Liver (tissue), 9 donors: Measurements from ENCODE around the gene VARS1. TPM values are rescaled to one million over a fixed set of nuclear protein-coding genes. Genes with fewer than 3 reads are reported as not detected.

ENCODE experiments used
- DNase-seq: peaks from one replicate; pipeline ENCODE4 v3.0.0-alpha.2; 2017; ENCODE audit warnings: low spot score
- H3K27ac ChIP-seq, 2 donors: one replicate each; pipeline ENCODE4 v1.7.0; 2013; ENCODE audit warnings: inconsistent platforms in 2 of 2, low read length in 2 of 2, control low read depth in 1 of 2, low read depth in 1 of 2, mild to moderate bottlenecking in 1 of 2
- H3K27me3 ChIP-seq, 4 donors: one replicate each; pipeline versions ENCODE4 v1.6.1 to v1.7.0; 2013; ENCODE audit warnings: low read length in 3 of 4, inconsistent platforms in 1 of 4, mild to moderate bottlenecking in 1 of 4, moderate library complexity in 1 of 4; ENCODE audit not compliant: control insufficient read depth in 4 of 4, insufficient read depth in 4 of 4
- H3K36me3 ChIP-seq, 4 donors: one replicate each; pipeline versions ENCODE4 v1.6.1 to v1.7.0; 2013; ENCODE audit warnings: low read length in 3 of 4, mild to moderate bottlenecking in 3 of 4, low read depth in 1 of 4, moderate library complexity in 1 of 4; ENCODE audit not compliant: control insufficient read depth in 4 of 4, insufficient read depth in 3 of 4
- H3K4me1 ChIP-seq, 4 donors: one replicate each; pipeline versions ENCODE4 v1.6.1 to v1.7.0; 2013; ENCODE audit warnings: low read length in 3 of 4, mild to moderate bottlenecking in 3 of 4, moderate library complexity in 1 of 4; ENCODE audit not compliant: control insufficient read depth in 4 of 4, insufficient read depth in 4 of 4
- H3K4me3 ChIP-seq, 3 donors: one replicate each; pipeline versions ENCODE4 v1.6.1 to v1.7.0; 2013; ENCODE audit warnings: low read length in 3 of 3, control low read depth in 1 of 3, low read depth in 1 of 3, mild to moderate bottlenecking in 1 of 3
- H3K9ac ChIP-seq, 2 donors: one replicate each; pipeline ENCODE4 v1.7.0; 2013; ENCODE audit warnings: low read length in 2 of 2, mild to moderate bottlenecking in 2 of 2, moderate library complexity in 2 of 2, control low read depth in 1 of 2, low read depth in 1 of 2
- H3K9me3 ChIP-seq, 4 donors: one replicate each; pipeline versions ENCODE4 v1.6.1 to v1.7.0; 2013; ENCODE audit warnings: low read length in 3 of 4; ENCODE audit not compliant: control insufficient read depth in 4 of 4
- ATF3 ChIP-seq: IDR thresholded peaks from 2 replicates; pipeline ENCODE4 v1.6.1; 2016; ENCODE audit warnings: antibody characterized with exemption
- EGR1 ChIP-seq, 2 donors: IDR thresholded peaks; 2 replicates each; pipeline ENCODE4 v1.6.1; 2016 to 2018; ENCODE audit warnings: antibody characterized with exemption in 2 of 2, low read depth in 2 of 2
- FOXA2 ChIP-seq: IDR thresholded peaks from 2 replicates; pipeline ENCODE4 v1.6.1; 2016; ENCODE audit warnings: antibody characterized with exemption
- GABPA ChIP-seq, 2 donors: IDR thresholded peaks in 1 of 2; conservative IDR thresholded peaks in 1 of 2; 2 replicates each; pipeline ENCODE4 v1.6.1; 2016; ENCODE audit warnings: antibody characterized with exemption in 2 of 2, mild to moderate bottlenecking in 1 of 2, moderate library complexity in 1 of 2
- HNF4A ChIP-seq, 2 donors: conservative IDR thresholded peaks; 2 replicates each; pipeline ENCODE4 v1.6.1; 2016; ENCODE audit warnings: antibody characterized with exemption in 2 of 2, mild to moderate bottlenecking in 2 of 2
- HNF4G ChIP-seq: IDR thresholded peaks from 2 replicates; pipeline ENCODE4 v1.6.1; 2016; ENCODE audit warnings: antibody characterized with exemption
- MAX ChIP-seq: IDR thresholded peaks from 2 replicates; pipeline ENCODE4 v1.6.1; 2016; ENCODE audit warnings: antibody characterized with exemption
- RAD21 ChIP-seq, 2 donors: IDR thresholded peaks; 2 replicates each; pipeline ENCODE4 v1.6.1; 2016; ENCODE audit warnings: antibody characterized with exemption in 2 of 2, mild to moderate bottlenecking in 2 of 2
- REST ChIP-seq: IDR thresholded peaks from 2 replicates; pipeline ENCODE4 v1.6.1; 2016; ENCODE audit warnings: antibody characterized with exemption, mild to moderate bottlenecking
- RXRA ChIP-seq, 2 donors: IDR thresholded peaks; 2 replicates each; pipeline ENCODE4 v1.6.1; 2017 to 2018; ENCODE audit warnings: antibody characterized with exemption in 2 of 2, mild to moderate bottlenecking in 1 of 2
- SP1 ChIP-seq: IDR thresholded peaks from 2 replicates; pipeline ENCODE4 v1.6.1; 2018; ENCODE audit warnings: antibody characterized with exemption, mild to moderate bottlenecking
- TAF1 ChIP-seq: conservative IDR thresholded peaks from 2 replicates; pipeline ENCODE4 v1.6.1; 2016; ENCODE audit warnings: antibody characterized with exemption, mild to moderate bottlenecking
- YY1 ChIP-seq: IDR thresholded peaks from 2 replicates; pipeline ENCODE4 v1.6.1; 2016; ENCODE audit warnings: antibody characterized with exemption, mild to moderate bottlenecking
- WGBS: extraction: QIAGEN DNeasy Blood & Tissue Kit; methylation state at CpG from one replicate; pipeline ENCODE4 v1.1.7; 2013; 5-methylcytosine and 5-hydroxymethylcytosine counted together
- polyA plus RNA-seq, 2 donors: library from polyadenylated mRNA; stranded (reverse) in 1 of 2; unstranded in 1 of 2; fragments of 200-250 nt in 1 of 2; fragments of >200 nt in 1 of 2; fragmentation: Nextera tagmentation in 1 of 2; extraction: Ambion mirVana in 1 of 2; gene quantifications; one replicate each; pipeline versions ENCODE4 v1.2.1 to v1.2.3, GENCODE V29; 2013 to 2015
- total RNA-seq, 2 donors: library from RNA; depleted of rRNA; stranded (reverse); fragments of >200 nt; gene quantifications; one replicate each; pipeline ENCODE4 v1.2.3, GENCODE V29; 2014
- donor health status: healthy.
- donor health status: healthy.
- donor health status: healthy.
- donor health status: healthy.
- donor health status: healthy.

VARS1 gene
- total and polyA plus RNA-seq, 4 donors = 17.9 to 44.7 (median 32.4) TPM

DNA sequence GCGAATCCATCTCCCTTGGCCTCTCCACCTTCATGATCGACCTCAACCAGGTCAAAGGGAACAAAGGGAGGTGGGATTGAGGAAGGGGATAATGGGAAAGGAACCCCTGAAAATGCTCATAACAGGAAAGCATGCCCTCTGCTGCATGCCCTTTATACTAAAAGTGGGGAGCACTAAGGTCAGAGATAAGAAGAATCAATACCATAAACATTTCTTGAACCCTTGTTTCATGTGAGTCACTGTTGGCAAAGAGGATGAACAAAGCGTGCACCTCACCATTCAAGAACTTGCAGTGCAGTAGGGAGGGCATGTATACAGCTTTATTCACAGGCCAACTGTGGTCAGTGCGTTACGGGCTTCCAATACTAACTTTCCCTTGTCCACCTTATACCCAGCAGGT, 34.8 kb downstream of the VARS1 start:
- WGBS = 94% methylated on average over 5 of the region's 5 CpGs

DNA sequence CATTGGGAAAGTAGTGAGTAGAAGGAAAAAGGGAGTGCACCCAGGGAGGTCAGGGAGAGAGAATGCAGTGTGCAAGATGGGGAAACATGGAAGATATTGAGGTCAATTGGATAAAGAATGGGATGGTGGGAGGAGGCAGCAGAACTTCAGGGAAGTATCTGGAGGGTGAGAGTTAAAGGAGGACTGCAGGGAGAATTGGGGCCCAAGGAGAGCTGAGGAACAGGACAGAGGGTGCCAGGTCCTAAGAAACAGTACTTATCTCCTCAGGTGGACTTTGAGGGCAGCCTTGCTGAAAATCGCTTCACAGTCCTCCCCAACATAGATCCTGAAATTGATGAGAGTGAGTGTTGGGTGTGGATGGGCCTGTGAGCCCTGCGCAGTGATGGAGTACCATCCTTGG, 37.3 kb downstream of the VARS1 start:
- H3K9ac ChIP-seq = no peak overlapping the region
- H3K4me3 ChIP-seq = no peak overlapping the region
- H3K27me3 ChIP-seq = no peaks in the 10 kb centered on the region
- TF ChIP-seq REST (no peak), ATF3 (no peak), HNF4A (conservative IDR thresholded peaks at IDR 0.05) (no peak)
- WGBS = over 99% methylated on average over 2 of the region's 2 CpGs
- DNase-seq = no peak
- H3K4me1 ChIP-seq = no peaks in the 10 kb centered on the region
- H3K9me3 ChIP-seq = no peaks in the 10 kb centered on the region
- H3K27ac ChIP-seq = no peak overlapping the region
- no peaks in the 10 kb centered on the region for H3K36me3 ChIP-seq

More for the DNA sequence above, 34.8 kb downstream of the VARS1 start:
- Histone ChIP-seq H3K4me1 (no peaks in the 10 kb centered on the region), H3K27me3 (no peaks in the 10 kb centered on the region), H3K27ac (no peak overlapping the region), H3K36me3 (no peaks in the 10 kb centered on the region), H3K9me3 (no peaks in the 10 kb centered on the region), H3K4me3 (no peak overlapping the region), H3K9ac (no peak overlapping the region)
- no peak for TF ChIP-seq MAX
- no peak for DNase-seq

DNA sequence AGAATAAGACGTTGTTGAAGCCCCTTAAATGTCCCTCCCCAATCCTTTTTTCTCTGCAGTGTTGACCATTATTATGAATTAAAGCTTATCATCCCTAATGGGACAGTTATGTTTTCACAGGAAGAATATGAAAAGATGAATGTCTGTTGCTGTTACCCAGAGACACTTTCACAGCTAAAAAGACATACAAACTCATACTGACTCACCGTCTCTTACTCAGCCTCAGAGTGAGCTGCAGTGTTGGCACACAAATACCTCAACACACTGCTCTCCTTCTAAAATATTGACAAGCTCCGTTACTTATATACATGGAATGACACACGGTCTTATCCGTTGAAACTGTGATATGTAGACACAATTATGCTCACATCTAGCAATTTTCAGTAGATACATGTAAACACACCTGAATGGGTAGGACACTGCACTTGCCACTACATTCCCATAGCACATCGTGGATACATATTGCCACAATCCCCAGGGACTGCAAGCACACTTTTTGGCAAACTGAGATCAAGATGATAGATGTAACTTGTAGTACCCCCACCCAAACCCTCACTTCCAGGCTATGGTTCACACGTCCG, 42.7 kb downstream of the VARS1 start:
- Histone ChIP-seq H3K9ac (no peak overlapping the region), H3K4me1 (no peaks in the 10 kb centered on the region), H3K36me3 (no peaks in the 10 kb centered on the region), H3K4me3 (no peak overlapping the region), H3K27me3 (no peaks in the 10 kb centered on the region), H3K27ac (no peak overlapping the region), H3K9me3 (no peaks in the 10 kb centered on the region)
- no peak for TF ChIP-seq EGR1 (IDR thresholded peaks at IDR 0.05; ENCODE audit: low read depth in 2 of 2)
- no peak for TF ChIP-seq HNF4G
- no peak for TF ChIP-seq TAF1
- TF ChIP-seq MAX = no peak
- TF ChIP-seq GABPA (IDR thresholded peaks at IDR 0.05 in 1 of 2, conservative IDR thresholded peaks at IDR 0.05 in 1 of 2) = no peak
- TF ChIP-seq HNF4A (conservative IDR thresholded peaks at IDR 0.05) = no peak
- TF ChIP-seq RAD21 (IDR thresholded peaks at IDR 0.05) = no peak
- no peak for TF ChIP-seq YY1
- TF ChIP-seq FOXA2 = no peak
- TF ChIP-seq SP1 = no peak
- no peak for TF ChIP-seq RXRA (IDR thresholded peaks at IDR 0.05)
- WGBS = 81% methylated on average over 8 of the region's 8 CpGs
- DNase-seq = no peak
